GM19099 (cell line): ENCODE measurements around the gene CTDP1.

Experiments used
- POLR2A ChIP-seq: IDR thresholded peaks from 3 replicates; pipeline ENCODE4 v1.6.1; 2011; ENCODE audit warnings: low read depth; ENCODE audit not compliant: insufficient read length; ENCODE audit errors: extremely low read depth

CTDP1 gene

GRCh38 chr18:79736846-79737245 lies 57.2 kb downstream of the CTDP1 start:
- TF ChIP-seq POLR2A: no peak

DNA sequence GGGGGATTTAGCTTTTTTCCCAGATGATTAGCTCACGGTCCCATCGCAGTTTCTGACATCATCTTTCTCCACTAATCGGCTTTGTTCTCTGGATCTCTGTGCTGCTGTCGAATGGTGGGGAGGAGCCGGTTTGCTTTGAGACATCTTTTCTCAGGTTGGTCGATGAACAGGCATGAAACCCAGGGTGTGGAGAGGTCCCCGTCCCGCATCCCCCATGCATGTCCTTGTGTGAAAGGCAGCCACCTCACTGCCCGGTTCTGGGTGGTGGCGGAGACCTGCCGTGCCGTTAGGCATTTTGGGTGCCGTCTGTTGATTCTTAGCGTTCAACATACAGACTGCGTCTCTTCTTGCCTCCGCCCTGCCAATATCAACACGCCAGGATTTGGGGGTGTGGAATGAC lies 57.8 kb downstream of the CTDP1 start:
- no peak for TF ChIP-seq POLR2A

DNA sequence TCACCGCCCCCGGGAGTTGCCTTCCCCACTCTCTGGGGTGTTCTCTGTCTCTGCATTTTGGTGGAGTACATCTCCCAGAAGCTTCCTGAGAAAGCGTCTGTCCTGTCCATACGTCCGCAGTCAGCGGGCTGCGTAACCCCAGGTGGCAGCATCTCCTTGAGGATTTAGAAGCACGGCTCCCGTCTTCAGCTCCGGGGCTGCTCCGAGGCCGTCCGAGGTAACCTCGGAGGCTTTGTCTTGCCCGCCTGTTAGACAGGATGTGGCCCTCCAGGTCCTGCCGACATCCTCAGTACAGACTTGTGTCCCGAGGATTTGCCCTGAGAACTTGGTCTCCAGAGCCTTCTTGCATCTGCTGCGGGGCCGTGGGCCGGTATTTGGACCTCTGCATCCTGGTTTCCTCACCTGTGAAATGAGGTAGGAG lies 58.4 kb downstream of the CTDP1 start:
- TF ChIP-seq POLR2A: no peak

DNA sequence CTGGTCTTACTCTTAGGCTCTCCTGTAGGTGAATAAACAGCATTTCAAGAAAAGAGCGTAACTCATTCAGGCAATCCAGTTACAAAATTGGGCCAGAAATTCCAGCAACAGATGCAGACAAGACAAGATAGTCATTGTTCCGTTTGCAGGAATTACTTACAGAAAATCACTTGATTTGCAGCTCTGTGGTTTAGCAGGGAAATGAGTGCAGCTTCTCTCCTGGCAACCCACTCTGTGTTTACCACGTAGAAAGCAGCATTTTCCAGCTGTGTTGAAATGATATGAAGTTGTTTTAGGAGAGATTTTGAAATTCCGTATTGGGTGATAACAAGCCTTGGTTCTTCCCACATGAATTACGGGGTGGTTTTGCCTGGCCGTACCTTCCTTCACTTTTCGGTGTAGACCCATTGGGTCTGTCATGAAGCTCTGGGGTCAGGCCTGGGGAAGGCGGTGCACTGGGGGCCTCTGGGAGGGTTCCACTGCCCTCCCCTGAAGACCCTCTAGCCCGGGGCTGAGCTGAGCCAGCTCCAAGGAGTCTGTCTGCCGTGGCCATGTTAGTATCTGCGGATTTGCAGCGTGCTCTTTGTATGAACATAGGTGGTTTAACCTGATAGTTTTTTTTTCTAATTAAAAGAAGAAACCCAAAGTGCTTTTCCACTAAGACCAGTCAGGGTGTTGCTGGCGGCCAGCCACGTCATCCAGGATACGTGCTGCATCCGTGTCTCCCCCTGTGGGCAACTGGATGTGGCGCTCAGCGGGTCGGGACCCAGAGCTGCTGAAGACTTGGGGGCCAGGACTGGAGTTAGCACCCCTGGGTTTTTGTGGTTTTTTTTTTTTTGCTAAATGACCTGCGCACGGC lies 59.2 kb downstream of the CTDP1 start:
- TF ChIP-seq POLR2A: no peak

GRCh38 chr18:79739440-79739778 lies 59.8 kb downstream of the CTDP1 start:
- no peak for TF ChIP-seq POLR2A

DNA sequence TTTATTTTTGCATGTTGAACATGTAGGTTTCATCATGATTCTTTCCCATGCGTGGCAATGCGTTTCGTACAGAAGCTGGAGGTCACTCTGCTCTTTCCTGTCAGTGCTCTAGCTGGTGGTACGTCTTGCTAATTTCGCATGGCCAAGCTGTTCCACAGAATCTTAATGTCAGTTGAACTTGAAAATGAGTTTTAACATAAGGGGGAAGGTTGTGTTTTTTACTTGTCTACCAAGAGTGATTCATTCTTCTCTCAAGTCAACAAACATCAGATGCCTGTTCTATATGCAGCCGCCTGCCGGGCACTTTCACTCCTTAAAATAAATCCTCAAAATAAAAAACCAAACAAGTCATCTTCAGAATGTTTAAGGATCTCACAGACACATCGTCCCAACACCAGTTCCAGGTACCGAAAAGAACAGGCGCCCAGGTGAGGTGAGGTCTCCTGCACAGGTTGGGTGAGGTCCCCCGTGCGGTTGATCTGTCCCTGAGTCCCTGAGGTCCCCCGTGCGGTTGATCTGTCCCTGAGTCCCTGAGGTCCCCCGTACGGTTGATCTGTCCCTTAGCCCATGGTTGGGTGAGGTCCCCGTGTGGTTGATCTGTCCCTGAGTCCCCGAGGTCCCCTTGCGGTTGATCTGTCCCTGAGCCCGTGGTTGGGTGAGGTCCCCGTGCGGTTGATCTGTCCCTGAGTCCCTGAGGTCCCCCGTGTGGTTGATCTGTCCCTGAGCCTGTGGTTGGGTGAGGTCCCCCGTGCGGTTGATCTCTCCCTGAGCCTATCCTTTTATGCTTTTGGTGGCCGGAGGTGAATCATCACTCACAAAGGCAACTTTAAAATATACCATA lies 61.1 kb downstream of the CTDP1 start:
- TF ChIP-seq POLR2A: no peak

DNA sequence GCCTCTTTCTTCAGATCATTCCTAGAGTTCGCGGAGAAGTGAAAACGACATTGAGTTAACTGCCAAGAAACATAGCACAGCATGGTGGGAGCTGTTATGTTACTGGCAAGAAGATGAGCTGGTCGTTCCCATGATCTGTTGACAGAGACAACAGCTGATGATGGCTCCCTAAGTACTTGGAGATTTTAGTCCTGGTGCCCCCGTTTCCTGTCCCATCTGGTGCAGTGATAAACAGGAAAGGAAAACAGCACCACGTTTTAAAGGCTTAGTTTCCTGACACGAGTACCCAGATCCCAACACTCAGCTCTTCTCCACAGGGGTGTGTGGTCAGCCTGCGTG lies 61.7 kb downstream of the CTDP1 start:
- no peak for TF ChIP-seq POLR2A

DNA sequence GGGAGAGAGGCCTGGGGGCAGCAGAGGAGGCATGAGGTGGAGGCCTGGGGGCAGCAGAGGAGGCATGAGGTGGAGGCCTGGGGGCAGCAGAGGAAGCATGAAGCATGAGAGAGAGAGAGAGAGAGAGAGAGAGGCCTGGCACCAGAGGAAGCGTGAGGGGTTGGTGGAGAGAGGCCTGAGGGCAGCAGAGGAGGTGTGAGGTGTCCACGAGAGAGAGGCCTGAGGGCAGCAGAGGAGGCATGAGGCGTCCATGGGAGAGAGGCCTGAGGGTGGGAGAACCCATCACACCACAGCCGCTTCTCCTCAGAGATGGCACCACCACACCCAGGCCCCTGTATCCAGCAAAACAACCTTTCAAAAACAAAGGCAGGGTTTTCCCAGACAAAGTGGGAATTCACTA lies 62.5 kb downstream of the CTDP1 start:
- no peak for TF ChIP-seq POLR2A

GRCh38 chr18:79744625-79745024 lies 65.0 kb downstream of the CTDP1 start:
- TF ChIP-seq POLR2A: no peak

GRCh38 chr18:79746730-79747129 lies 67.1 kb downstream of the CTDP1 start:
- no peak for TF ChIP-seq POLR2A

DNA sequence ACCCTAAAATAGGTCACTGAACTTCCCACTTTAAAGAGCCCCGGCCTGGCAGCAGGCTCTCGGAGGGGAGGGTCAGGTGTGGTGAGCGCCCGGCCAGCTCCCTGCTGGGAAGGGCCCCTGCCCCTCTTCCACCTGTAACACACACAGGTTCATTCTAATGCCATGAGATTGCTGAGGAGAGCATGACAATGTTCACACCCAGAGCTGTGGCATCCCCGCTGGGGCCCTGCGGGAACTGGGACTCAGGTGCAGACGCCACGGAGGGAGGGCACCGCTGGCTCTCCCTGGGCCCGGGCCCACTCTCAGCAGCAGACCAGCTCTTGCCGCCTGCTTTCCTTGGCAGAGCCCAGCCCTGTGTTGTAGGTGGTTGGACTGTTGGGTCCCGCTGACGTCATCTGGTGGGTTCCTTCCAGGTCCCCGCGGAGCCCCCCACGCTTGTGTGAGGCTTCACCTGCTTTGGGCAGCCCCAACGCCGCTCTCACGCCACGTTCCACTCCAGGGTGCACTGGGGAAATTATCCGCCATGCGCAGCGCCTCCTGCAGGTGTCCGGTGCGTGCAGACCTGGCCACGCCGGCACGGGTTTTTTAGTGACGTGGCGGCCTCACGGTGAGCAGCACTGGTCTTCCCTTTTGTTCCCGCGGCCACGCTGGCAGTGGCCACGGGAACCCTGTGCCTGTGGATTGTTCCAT lies 67.7 kb downstream of the CTDP1 start:
- no peak for TF ChIP-seq POLR2A

DNA sequence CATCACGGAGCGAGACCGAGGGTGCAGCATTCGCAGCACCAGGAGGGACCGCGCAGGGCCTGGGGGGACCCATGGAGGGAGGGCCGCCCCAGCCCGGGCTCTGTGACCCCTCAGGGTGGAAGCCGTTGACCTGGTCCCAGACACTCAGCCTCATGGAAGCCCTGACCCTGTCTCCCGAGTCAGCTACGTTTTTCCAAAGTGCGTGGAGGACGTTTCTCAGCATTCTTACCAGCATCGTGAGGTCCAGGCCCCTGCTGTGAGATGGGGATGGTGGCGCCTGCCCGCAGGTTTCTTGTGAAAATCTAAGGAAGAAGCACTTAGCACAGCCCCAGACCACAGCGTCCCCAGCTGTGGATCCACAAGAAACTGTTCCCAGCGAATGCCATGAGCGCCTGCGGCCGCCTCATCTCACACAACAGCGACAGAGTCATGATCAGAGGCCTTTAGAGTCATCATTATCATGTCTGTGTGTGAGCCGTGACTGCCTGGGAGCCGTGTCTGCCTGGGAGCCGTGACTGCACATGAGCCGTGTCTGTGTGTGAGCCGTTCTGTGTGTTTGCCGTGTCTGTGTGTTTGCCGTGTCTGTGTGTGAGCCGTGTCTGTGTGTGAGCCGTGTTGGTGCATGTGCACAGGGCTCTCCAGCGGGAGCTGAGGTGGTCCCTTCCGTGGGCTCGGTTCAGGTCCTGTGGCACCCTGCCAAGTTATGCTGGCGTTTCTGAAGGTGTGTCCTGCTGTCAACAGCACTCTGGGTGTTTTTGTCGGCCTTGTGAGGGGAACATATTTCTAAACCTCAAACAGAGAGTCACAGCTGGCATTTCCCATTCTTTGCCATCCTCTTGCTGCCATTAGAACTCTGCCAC lies 68.9 kb downstream of the CTDP1 start:
- no peak for TF ChIP-seq POLR2A

- TF ChIP-seq POLR2A: no peak
Measured at GRCh38 chr18:79749251-79750191, 69.9 kb downstream of the CTDP1 start.
